KMS-11 (cell line): ENCODE results near the gene PFKFB1.
"Not testable (repeated sequence)": the region's sequence is repeated elsewhere in the genome, so short reads cannot be mapped to it uniquely, and the experiment has no call there.

ENCODE experiments used
- H2AFZ ChIP-seq: fragments of 200-600 bp; sonication (generic); 2 replicates; pipeline ENCODE4 v1.6.1; 2016; ENCODE audit warnings: antibody characterized with exemption, mixed run types, low read depth
- H3K27ac ChIP-seq: fragments of 200-600 bp; sonication (generic); 2 replicates; pipeline ENCODE4 v1.6.1; 2016; ENCODE audit warnings: mild to moderate bottlenecking, mixed run types
- H3K27me3 ChIP-seq: fragments of 200-600 bp; sonication (generic); 2 replicates; pipeline ENCODE4 v1.6.1; 2017; ENCODE audit warnings: mild to moderate bottlenecking, low read depth, mixed run types, moderate library complexity; ENCODE audit not compliant: insufficient read depth
- H3K36me3 ChIP-seq: fragments of 200-600 bp; sonication (generic); 2 replicates; pipeline ENCODE4 v1.6.1; 2017; ENCODE audit warnings: mild to moderate bottlenecking, mixed run types; ENCODE audit not compliant: insufficient read depth
- H3K4me1 ChIP-seq: fragments of 200-600 bp; sonication (generic); 2 replicates; pipeline ENCODE4 v1.6.1; 2016; ENCODE audit warnings: mild to moderate bottlenecking, low read depth, mixed run types; ENCODE audit not compliant: poor library complexity, severe bottlenecking
- H3K4me2 ChIP-seq: fragments of 200-600 bp; sonication (generic); 2 replicates; pipeline ENCODE4 v1.7.0; 2016; ENCODE audit warnings: mild to moderate bottlenecking, mixed run types
- H3K4me3 ChIP-seq: fragments of 200-600 bp; sonication (generic); IDR thresholded peaks from 2 replicates; pipeline ENCODE4 v1.6.1; 2017; ENCODE audit warnings: low read depth, low read length, mixed read lengths; ENCODE audit not compliant: insufficient read depth
- H3K79me2 ChIP-seq: fragments of 200-600 bp; sonication (generic); 2 replicates; pipeline ENCODE4 v1.6.1; 2016; ENCODE audit warnings: low read depth, mixed run types; ENCODE audit not compliant: insufficient read depth
- H3K9ac ChIP-seq: fragments of 200-600 bp; sonication (generic); 2 replicates; pipeline ENCODE4 v1.6.1; 2016; ENCODE audit warnings: mild to moderate bottlenecking, mixed run types
- H4K20me1 ChIP-seq: fragments of 200-600 bp; sonication (generic); 2 replicates; pipeline ENCODE4 v1.6.1; 2016; ENCODE audit warnings: mild to moderate bottlenecking, mixed run types; ENCODE audit not compliant: insufficient read depth
- CTCF ChIP-seq: fragments of 200-600 bp; sonication (generic); conservative IDR thresholded peaks from 2 replicates; pipeline ENCODE4 v1.6.1; 2017; ENCODE audit warnings: low read depth, mild to moderate bottlenecking, antibody characterized with exemption, low read length, moderate library complexity, mixed read lengths

PFKFB1 gene

DNA sequence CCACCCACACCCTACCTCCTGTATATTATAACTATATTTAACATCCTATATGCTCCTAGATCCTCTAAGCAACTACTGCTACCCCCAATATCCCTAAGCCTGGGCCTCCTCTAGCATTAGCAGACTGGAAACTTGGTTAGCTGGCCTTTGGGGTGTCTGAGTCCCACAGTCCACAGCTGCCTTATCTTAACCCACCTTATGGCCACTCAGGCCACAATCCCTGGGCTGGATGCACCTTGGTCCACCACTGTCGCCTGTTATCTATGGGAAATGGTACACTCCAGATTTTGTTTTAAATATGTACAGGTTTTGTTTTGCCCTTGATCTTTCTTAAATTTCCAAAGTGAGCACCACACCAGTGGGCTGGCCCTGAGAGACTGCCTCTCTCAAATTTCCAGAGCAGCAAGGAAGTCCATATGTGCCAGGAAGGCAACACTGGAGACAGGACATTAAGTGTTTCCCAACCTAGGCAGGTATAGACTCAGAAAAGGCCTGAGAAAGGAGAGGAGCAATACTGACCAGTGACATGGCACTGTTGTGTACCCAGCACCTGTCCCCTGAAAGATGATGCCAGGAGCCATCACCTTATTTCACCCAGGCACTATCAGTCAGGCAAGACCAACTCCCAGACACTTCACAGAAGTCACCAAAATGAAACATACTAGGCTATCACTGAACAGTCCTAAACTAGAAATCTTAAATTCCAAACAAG lies 921 bp downstream of the PFKFB1 start:
- Histone ChIP-seq H3K4me3 (no peak overlapping the region), H4K20me1 (no peaks in the 10 kb centered on the region), H3K9ac (no peak overlapping the region), H3K4me2 (no peak overlapping the region), H3K4me1 (no peaks in the 10 kb centered on the region), H3K79me2 (no peaks in the 10 kb centered on the region), H3K27ac (no peak overlapping the region), H2AFZ (no peak overlapping the region), H3K36me3 (no peaks in the 10 kb centered on the region), H3K27me3 (no peaks in the 10 kb centered on the region)
- no peak for TF ChIP-seq CTCF

DNA sequence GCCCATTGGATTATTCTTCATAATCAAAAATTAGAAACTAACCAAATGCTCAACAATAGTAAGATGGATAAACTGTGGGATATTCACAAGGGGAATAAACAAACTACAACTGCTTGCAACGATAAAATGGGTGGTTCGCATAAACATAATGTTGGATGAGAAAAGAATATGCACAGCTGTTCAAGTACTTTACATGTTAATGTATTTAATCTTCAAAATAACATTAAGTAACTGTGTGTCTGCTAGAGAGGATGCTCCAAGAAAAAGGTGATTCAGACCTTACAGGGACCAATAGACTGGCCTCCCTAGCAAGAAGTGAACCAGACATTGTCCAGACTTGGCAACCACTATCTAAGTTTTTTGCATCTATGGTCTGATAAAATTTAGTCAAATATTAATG lies 2.3 kb downstream of the PFKFB1 start:
- no peak for TF ChIP-seq CTCF
- H3K27ac ChIP-seq = no peak overlapping the region
- no peak overlapping the region for H2AFZ ChIP-seq
- no peak overlapping the region for H3K4me2 ChIP-seq
- no peaks in the 10 kb centered on the region for H4K20me1 ChIP-seq
- no peaks in the 10 kb centered on the region for H3K79me2 ChIP-seq
- H3K36me3 ChIP-seq = no peaks in the 10 kb centered on the region
- H3K4me1 ChIP-seq = no peaks in the 10 kb centered on the region
- no peak overlapping the region for H3K4me3 ChIP-seq
- no peaks in the 10 kb centered on the region for H3K27me3 ChIP-seq
- H3K9ac ChIP-seq = no peak overlapping the region

- not testable (repeated sequence) for H3K9ac ChIP-seq, H3K27me3 ChIP-seq, H3K4me2 ChIP-seq, H3K79me2 ChIP-seq, H2AFZ ChIP-seq, H3K27ac ChIP-seq, H3K36me3 ChIP-seq, H4K20me1 ChIP-seq, H3K4me3 ChIP-seq
- peaks cover 16% of the 10 kb centered on the region for H3K4me1 ChIP-seq
These were observed 10.7 kb downstream of the PFKFB1 start for GRCh38 chrX:54983306-54983705.

DNA sequence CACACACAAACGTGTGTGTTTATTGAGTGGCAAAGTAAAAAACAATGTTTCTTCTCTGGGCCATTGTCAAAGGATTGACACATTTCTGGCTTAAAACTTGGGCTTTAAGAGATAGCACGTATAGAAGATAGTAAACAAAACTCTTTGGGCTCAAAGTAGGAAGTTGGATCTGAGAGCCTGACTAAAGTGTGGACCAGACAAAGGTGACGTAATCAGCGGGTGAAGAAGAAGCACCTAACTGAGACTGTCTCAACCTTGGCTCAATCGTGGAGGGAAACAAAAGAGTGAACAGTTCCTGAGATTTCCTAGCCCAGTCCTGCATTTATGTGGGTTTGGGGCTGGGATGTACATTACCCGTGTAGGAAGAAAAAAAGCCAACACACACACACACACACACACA lies 13.7 kb downstream of the PFKFB1 start:
- H3K4me1 ChIP-seq = peaks cover 16% of the 10 kb centered on the region
- no peak overlapping the region for H2AFZ ChIP-seq
- H3K27ac ChIP-seq = no peak overlapping the region
- H4K20me1 ChIP-seq = no peaks in the 10 kb centered on the region
- H3K27me3 ChIP-seq = no peaks in the 10 kb centered on the region
- no peaks in the 10 kb centered on the region for H3K79me2 ChIP-seq
- H3K9ac ChIP-seq = no peak overlapping the region
- H3K4me3 ChIP-seq = no peak overlapping the region
- H3K4me2 ChIP-seq = no peak overlapping the region
- no peak for TF ChIP-seq CTCF
- no peaks in the 10 kb centered on the region for H3K36me3 ChIP-seq

DNA sequence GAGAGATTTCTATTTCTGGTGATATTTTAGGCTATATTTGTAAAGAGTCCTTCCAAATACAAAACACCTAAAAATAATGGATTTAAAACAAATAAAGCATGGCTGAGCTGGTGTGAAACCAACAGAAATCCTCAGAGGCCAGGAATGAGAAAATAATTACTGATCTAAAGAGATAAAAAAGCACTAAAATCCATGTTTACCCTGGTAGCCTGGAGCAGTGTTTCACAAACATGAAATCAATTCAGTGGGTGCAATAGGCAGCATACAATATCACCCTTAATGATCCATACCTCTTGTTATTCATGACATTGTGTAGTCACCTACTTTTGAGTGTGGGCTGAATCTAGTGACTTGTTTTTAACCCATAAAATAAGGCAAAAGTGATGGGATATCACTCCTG lies 14.6 kb downstream of the PFKFB1 start:
- Histone ChIP-seq H3K9ac (no peak overlapping the region), H3K27me3 (no peaks in the 10 kb centered on the region), H3K4me3 (no peak overlapping the region), H3K36me3 (no peaks in the 10 kb centered on the region), H2AFZ (no peak overlapping the region), H3K79me2 (no peaks in the 10 kb centered on the region), H3K4me2 (no peak overlapping the region), H3K4me1 (peaks cover 16% of the 10 kb centered on the region), H3K27ac (no peak overlapping the region), H4K20me1 (no peaks in the 10 kb centered on the region)
- TF ChIP-seq CTCF = no peak
